HEK293T (cell line): ENCODE data around the gene TTC29.

Experiments used
- FOXA1 ChIP-seq: fragments of 450-650 bp; IDR thresholded peaks from 2 replicates; pipeline ENCODE4 v1.6.1; 2016; ENCODE audit warnings: mild to moderate bottlenecking
- HDGF ChIP-seq: fragments of 450-650 bp; IDR thresholded peaks from 2 replicates; pipeline ENCODE4 v1.6.1; 2017; ENCODE audit warnings: antibody characterized with exemption, borderline replicate concordance
- SP1 ChIP-seq: fragments of 450-650 bp; IDR thresholded peaks from 2 replicates; pipeline ENCODE4 v1.6.1; 2017

DNA sequence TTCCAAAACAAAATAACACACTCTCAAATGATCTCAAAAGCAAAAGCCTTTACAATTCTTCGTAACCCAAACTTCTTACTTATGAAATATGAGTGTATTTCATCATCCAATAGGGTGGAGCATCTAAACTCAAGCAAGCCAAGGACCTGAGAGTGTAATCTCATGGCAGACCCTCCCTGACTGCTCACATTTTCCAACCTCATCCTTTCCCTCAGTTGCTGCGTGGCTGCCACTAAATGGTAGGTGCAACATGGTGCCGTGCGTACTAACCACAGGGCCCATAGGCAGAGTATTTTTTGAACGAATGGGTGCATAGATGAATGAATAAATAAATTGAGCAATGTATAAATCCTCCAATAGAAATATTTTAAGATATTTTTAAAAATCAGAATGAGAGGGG, 45.4 kb downstream of the TTC29 start:
- no peak for TF ChIP-seq SP1
- TF ChIP-seq FOXA1: no peak
- TF ChIP-seq HDGF: no peak
